Prostate gland (tissue), 2 donors: ENCODE measurements around the gene PTPRS.

Experiments used
- POLR2A ChIP-seq: fragments of 450-650 bp; IDR thresholded peaks from one replicate; pipeline ENCODE4 v1.6.1; 2016; ENCODE audit warnings: antibody characterized with exemption, mild to moderate bottlenecking
- POLR2AphosphoS5 ChIP-seq: sonication (generic); formaldehyde crosslinking; IDR thresholded peaks from one replicate; pipeline ENCODE4 v1.6.1; 2017; ENCODE audit warnings: antibody characterized with exemption
- TF ChIP-seq, protein P1 (sequence below), 4 experiments: fragments of 200-600 bp in 2 of 4; fragments of 450-650 bp in 2 of 4; sonication (generic) in 2 of 4; IDR thresholded peaks; 1 replicate in 3 of 4; 2 replicates in 1 of 4; pipeline ENCODE4 v1.5.1; 2016 to 2019; ENCODE audit warnings: antibody characterized with exemption in 4 of 4, mild to moderate bottlenecking in 2 of 4, moderate library complexity in 2 of 4

DNA sequence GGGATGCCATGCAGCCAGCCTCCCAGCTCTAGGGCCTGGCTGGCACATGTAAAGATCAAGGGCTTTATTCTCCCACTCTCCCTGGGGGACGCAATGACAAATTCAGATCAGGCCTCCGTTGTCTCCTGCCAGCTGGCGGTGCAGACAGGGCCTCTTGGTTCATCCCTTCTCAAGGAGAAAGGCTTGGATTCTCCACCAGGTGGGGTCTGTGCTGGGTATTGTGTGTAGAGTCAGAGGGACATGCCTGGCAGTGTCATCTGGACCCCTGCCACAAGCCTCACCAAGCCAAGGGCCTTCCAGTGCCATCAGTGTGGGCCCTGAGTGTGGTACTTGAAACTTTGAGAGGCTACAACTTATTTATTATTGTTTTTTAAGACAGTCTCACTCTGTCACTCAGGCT lies 8.4 kb upstream of the PTPRS start:
- TF ChIP-seq, protein P1, sequence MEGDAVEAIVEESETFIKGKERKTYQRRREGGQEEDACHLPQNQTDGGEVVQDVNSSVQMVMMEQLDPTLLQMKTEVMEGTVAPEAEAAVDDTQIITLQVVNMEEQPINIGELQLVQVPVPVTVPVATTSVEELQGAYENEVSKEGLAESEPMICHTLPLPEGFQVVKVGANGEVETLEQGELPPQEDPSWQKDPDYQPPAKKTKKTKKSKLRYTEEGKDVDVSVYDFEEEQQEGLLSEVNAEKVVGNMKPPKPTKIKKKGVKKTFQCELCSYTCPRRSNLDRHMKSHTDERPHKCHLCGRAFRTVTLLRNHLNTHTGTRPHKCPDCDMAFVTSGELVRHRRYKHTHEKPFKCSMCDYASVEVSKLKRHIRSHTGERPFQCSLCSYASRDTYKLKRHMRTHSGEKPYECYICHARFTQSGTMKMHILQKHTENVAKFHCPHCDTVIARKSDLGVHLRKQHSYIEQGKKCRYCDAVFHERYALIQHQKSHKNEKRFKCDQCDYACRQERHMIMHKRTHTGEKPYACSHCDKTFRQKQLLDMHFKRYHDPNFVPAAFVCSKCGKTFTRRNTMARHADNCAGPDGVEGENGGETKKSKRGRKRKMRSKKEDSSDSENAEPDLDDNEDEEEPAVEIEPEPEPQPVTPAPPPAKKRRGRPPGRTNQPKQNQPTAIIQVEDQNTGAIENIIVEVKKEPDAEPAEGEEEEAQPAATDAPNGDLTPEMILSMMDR (IDR thresholded peaks at IDR 0.05), result no peak
- TF ChIP-seq POLR2A (no peak), POLR2AphosphoS5 (no peak)
